Osteocyte (in vitro differentiated cells): ENCODE data around the gene HIRA. TPM values are rescaled to one million over a fixed set of nuclear protein-coding genes. Genes with fewer than 3 reads are reported as not detected.

Experiments
- DNase-seq: peaks from one replicate; pipeline ENCODE4 v3.0.0; 2021; ENCODE audit warnings: mixed read lengths; ENCODE audit not compliant: unreplicated experiment; ENCODE audit errors: extremely low spot score
- H3K27ac Mint-ChIP-seq: one replicate; pipeline ENCODE4 v1.8.0; 2021; ENCODE audit warnings: mild to moderate bottlenecking, mixed read lengths; ENCODE audit not compliant: unreplicated experiment
- H3K27me3 Mint-ChIP-seq: one replicate; pipeline ENCODE4 v1.8.0; 2021; ENCODE audit warnings: mixed read lengths; ENCODE audit not compliant: unreplicated experiment
- H3K36me3 Mint-ChIP-seq: one replicate; pipeline ENCODE4 v1.8.0; 2021; ENCODE audit warnings: mixed read lengths; ENCODE audit not compliant: unreplicated experiment
- H3K4me1 Mint-ChIP-seq: one replicate; pipeline ENCODE4 v1.8.0; 2021; ENCODE audit warnings: mixed read lengths; ENCODE audit not compliant: unreplicated experiment
- H3K4me3 Mint-ChIP-seq: one replicate; pipeline ENCODE4 v1.8.0; 2021; ENCODE audit warnings: mild to moderate bottlenecking, moderate library complexity, mixed read lengths; ENCODE audit not compliant: unreplicated experiment
- H3K9me3 Mint-ChIP-seq: one replicate; pipeline ENCODE4 v1.8.0; 2021; ENCODE audit warnings: mixed read lengths; ENCODE audit not compliant: unreplicated experiment
- total RNA-seq: library from RNA; stranded (reverse); gene quantifications from 2 replicates; pipeline ENCODE4 v1.2.1, GENCODE V29; 2021
- TF ChIP-seq, protein P1 (sequence below): fragments of 200-600 bp; sonication (generic); IDR thresholded peaks from 2 replicates; pipeline ENCODE4 v1.5.0; 2021; ENCODE audit warnings: antibody characterized with exemption, mild to moderate bottlenecking, moderate library complexity

HIRA gene
- total RNA-seq, 1 donor from 2014 or later, result 33.2 TPM

DNA sequence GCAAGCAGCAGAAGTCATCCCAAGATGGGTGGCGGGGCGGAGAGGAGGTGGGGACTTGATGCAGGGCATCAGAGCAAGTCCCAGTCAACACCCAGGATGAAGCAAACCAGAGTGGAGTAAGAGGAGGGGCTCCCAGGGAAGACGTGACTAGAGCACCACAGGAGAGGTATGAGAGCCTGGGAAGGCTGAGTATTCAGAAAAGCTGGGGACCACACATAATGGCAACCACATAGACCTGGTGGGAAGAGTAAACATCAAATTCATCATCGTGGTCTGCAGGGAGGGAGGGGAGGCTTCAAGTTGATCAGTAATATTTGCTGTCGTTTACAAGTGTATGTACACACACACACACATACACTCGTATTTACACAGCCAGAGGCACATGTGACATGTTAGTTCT lies 79.3 kb downstream of the HIRA start:
- H3K9me3 Mint-ChIP-seq, result no peaks in the 10 kb centered on the region
- H3K4me1 Mint-ChIP-seq, result no peaks in the 10 kb centered on the region
- no peak for DNase-seq
- peaks cover 40% of the 10 kb centered on the region for H3K36me3 Mint-ChIP-seq
- H3K27ac Mint-ChIP-seq, result no peak overlapping the region
- no peak overlapping the region for H3K4me3 Mint-ChIP-seq
- TF ChIP-seq, protein P1, sequence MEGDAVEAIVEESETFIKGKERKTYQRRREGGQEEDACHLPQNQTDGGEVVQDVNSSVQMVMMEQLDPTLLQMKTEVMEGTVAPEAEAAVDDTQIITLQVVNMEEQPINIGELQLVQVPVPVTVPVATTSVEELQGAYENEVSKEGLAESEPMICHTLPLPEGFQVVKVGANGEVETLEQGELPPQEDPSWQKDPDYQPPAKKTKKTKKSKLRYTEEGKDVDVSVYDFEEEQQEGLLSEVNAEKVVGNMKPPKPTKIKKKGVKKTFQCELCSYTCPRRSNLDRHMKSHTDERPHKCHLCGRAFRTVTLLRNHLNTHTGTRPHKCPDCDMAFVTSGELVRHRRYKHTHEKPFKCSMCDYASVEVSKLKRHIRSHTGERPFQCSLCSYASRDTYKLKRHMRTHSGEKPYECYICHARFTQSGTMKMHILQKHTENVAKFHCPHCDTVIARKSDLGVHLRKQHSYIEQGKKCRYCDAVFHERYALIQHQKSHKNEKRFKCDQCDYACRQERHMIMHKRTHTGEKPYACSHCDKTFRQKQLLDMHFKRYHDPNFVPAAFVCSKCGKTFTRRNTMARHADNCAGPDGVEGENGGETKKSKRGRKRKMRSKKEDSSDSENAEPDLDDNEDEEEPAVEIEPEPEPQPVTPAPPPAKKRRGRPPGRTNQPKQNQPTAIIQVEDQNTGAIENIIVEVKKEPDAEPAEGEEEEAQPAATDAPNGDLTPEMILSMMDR, result no peak
- no peaks in the 10 kb centered on the region for H3K27me3 Mint-ChIP-seq

DNA sequence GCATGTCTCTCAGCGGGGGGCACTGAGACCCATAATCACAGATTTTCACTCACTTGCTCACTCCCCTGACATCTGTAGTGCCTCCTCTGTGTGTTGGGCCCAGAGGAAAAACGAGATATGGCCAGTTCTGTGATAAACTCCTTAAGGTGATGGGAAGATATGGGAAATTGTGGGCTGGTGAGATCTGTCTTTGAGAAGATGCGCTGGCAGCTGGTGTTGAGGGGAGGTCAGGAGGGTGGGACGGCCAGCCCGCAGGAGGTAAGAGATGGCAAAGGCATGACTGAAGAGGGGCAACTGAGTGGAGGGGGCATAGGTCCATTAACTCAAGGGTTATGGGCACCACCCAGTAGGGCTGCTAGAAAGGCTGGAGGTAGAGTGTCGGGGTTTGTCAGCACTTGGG lies 79.9 kb downstream of the HIRA start:
- H3K9me3 Mint-ChIP-seq, result no peaks in the 10 kb centered on the region
- H3K4me3 Mint-ChIP-seq, result no peak overlapping the region
- no peaks in the 10 kb centered on the region for H3K27me3 Mint-ChIP-seq
- no peak for DNase-seq
- peaks cover 42% of the 10 kb centered on the region for H3K36me3 Mint-ChIP-seq
- TF ChIP-seq, protein P1, result no peak
- no peak overlapping the region for H3K27ac Mint-ChIP-seq
- H3K4me1 Mint-ChIP-seq, result no peaks in the 10 kb centered on the region

DNA sequence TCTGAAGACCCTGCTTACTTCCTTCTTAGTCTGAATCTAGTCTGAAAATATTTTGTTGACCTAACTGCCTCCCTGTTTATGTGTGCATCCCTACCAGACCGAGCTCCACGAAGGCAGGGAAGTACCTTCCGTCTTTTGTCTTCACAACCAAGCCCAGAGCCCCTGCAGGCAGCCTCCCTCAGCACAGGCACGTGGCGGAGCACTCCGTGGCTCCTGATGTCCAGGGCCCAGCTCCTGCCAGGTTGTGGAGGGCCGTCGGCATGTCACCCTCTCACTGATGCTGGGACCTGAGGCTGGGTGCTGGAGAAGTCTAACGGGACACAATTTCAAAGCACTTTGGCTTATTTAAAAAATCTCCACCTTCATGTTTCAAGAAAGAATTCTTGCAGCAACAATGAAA lies 80.6 kb downstream of the HIRA start:
- Mint-ChIP-seq H3K27me3 (no peaks in the 10 kb centered on the region), H3K4me1 (no peaks in the 10 kb centered on the region), H3K9me3 (no peaks in the 10 kb centered on the region), H3K27ac (no peak overlapping the region), H3K4me3 (no peak overlapping the region), H3K36me3 (peaks cover 48% of the 10 kb centered on the region)
- DNase-seq, result no peak
- TF ChIP-seq, protein P1, result no peak

DNA sequence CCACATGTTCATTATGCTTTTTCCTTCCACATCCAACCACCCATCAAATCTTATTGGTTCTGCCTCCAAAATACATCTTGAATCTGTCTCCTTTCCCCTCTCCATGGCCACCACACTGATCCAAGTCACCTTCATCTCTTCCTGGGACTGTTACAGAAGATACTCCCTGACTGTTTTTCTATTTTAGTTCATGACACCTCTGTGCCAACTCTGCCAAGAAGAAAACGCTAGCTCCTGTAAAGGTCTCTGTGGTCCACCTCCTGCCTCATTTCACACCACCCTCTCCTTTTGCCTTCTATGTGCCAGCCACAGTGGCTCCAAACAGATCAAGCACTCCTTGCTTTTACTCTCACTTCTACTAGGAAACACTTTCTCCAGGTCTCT lies 81.1 kb downstream of the HIRA start:
- Mint-ChIP-seq H3K4me1 (no peaks in the 10 kb centered on the region), H3K36me3 (peaks cover 48% of the 10 kb centered on the region), H3K9me3 (no peaks in the 10 kb centered on the region), H3K27me3 (no peaks in the 10 kb centered on the region), H3K27ac (no peak overlapping the region), H3K4me3 (no peak overlapping the region)
- no peak for DNase-seq
- TF ChIP-seq, protein P1, result no peak

DNA sequence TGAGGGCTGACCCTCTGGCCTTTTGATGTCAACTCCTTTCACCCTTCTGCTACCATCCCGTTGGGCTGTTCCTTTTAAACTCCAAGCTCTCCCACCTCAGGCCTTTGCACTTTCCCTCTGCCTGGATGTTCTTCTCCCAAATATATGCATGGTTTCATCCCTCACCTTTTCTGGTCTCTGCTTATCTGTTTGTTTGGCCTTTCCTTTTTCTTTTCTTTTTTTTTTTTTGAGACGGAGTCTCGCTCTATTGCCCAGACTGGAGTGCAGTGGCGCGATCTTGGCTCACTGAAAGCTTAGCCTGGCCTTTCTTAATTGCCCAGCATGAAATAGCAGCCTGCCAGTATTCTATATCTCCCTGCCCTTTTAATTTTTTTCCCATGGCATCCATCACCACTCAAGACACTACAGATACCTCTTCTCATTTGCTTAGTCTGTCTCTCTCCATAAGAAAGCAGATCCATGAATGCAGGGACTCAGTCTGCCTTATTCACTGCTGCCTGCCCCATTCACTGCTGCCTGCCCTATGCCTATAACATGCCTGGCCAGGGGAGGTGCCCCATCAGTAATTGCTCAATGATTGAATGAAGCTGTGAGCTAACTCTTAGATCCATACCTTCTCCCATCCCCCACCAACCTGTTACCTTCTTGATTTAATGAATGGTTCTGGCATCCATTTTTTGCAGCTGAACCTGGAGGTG lies 81.6 kb downstream of the HIRA start:
- H3K27ac Mint-ChIP-seq, result no peak overlapping the region
- no peak overlapping the region for H3K4me3 Mint-ChIP-seq
- H3K9me3 Mint-ChIP-seq, result no peaks in the 10 kb centered on the region
- no peaks in the 10 kb centered on the region for H3K27me3 Mint-ChIP-seq
- TF ChIP-seq, protein P1, result no peak
- H3K4me1 Mint-ChIP-seq, result no peaks in the 10 kb centered on the region
- H3K36me3 Mint-ChIP-seq, result peaks cover 51% of the 10 kb centered on the region
- no peak for DNase-seq
